ENCODE data around the gene SKOR2.

SKOR2 gene

GRCh38 chr18:47253101-47253654, 1.7 kb upstream of the SKOR2 start:
- peaks cover 0 to 3% of the 10 kb centered on the region in 2 experiments for H3K4me1 ChIP-seq (ENCODE audit: control insufficient read depth in 1 of 2, insufficient read depth in 2 of 2, low read length in 2 of 2)
- H3K4ac ChIP-seq (ENCODE audit: low read depth, low read length) = no peak overlapping the region
- no peak overlapping the region for H2BK5ac ChIP-seq (ENCODE audit: low read depth, low read length, poor library complexity)
- no peak overlapping the region for H3K9ac ChIP-seq (ENCODE audit: low read length)
- no peak overlapping the region for H3K14ac ChIP-seq (ENCODE audit: low read length)
- H3K27me3 ChIP-seq (ENCODE audit: insufficient read depth, low read length) = peaks cover 68% of the 10 kb centered on the region
- no peak overlapping the region for H3K18ac ChIP-seq (ENCODE audit: low read length)
- H4K8ac ChIP-seq (ENCODE audit: low read depth, low read length) = no peak overlapping the region
- no peak overlapping the region for H2AFZ ChIP-seq (ENCODE audit: insufficient read depth, low read length, poor library complexity)
- H2BK120ac ChIP-seq (ENCODE audit: insufficient read depth, low read length, poor library complexity) = no peak overlapping the region
- WGBS (ENCODE audit: extremely low coverage, insufficient coverage, insufficient read length) = no CpG with 5 or more reads among the region's 11 CpGs
- H3K27ac ChIP-seq (ENCODE audit: low read depth, low read length) = no peak overlapping the region
- H4K12ac ChIP-seq (ENCODE audit: low read depth, low read length) = no peak overlapping the region
- no peak overlapping the region for H3K23ac ChIP-seq (ENCODE audit: low read length)
- no peak overlapping the region for H3K4me2 ChIP-seq (ENCODE audit: low read length)
- no peaks in the 10 kb centered on the region for H3K79me2 ChIP-seq (ENCODE audit: control insufficient read depth, insufficient read depth, low read length, poor library complexity)
- H3K79me1 ChIP-seq (ENCODE audit: low read length) = no peaks in the 10 kb centered on the region
- H2BK12ac ChIP-seq (ENCODE audit: low read length) = no peak overlapping the region
- no peaks in the 10 kb centered on the region for H3K36me3 ChIP-seq (ENCODE audit: control insufficient read depth in 1 of 2, insufficient read depth in 2 of 2, low read length in 2 of 2)
- H2AK5ac ChIP-seq (ENCODE audit: low read length) = no peak overlapping the region
- H3K4me3 ChIP-seq (ENCODE audit: low read depth, low read length) = no peak overlapping the region
- H3K9me3 ChIP-seq (ENCODE audit: insufficient read depth, low read depth, low read length) = peaks cover 12% of the 10 kb centered on the region
- no peak for DNase-seq
- H4K91ac ChIP-seq (ENCODE audit: low read depth, low read length) = no peak overlapping the region

GRCh38 chr18:47250391-47251046, 941 bp downstream of the SKOR2 start:
- no peaks in the 10 kb centered on the region for H3K79me1 ChIP-seq (ENCODE audit: low read length)
- no peak overlapping the region for H3K14ac ChIP-seq (ENCODE audit: low read length)
- H3K4me2 ChIP-seq (ENCODE audit: low read length) = no peak overlapping the region
- H3K18ac ChIP-seq (ENCODE audit: low read length) = no peak overlapping the region
- peaks cover 88% of the 10 kb centered on the region for H3K27me3 ChIP-seq (ENCODE audit: insufficient read depth, low read length)
- no CpG with 5 or more reads among the region's 26 CpGs for WGBS (ENCODE audit: extremely low coverage, insufficient coverage, insufficient read length)
- no peak overlapping the region for H4K8ac ChIP-seq (ENCODE audit: low read depth, low read length)
- DNase-seq = no peak
- H3K36me3 ChIP-seq (ENCODE audit: control insufficient read depth in 1 of 2, insufficient read depth in 2 of 2, low read length in 2 of 2) = no peaks in the 10 kb centered on the region
- H3K27ac ChIP-seq (ENCODE audit: low read depth, low read length) = no peak overlapping the region
- no peak overlapping the region for H2BK5ac ChIP-seq (ENCODE audit: low read depth, low read length, poor library complexity)
- H3K4me1 ChIP-seq (ENCODE audit: control insufficient read depth in 1 of 2, insufficient read depth in 2 of 2, low read length in 2 of 2) = peaks cover 4 to 10% of the 10 kb centered on the region in 2 experiments
- no peak overlapping the region for H3K4me3 ChIP-seq (ENCODE audit: low read depth, low read length)
- H3K9me3 ChIP-seq (ENCODE audit: insufficient read depth, low read depth, low read length) = peaks cover 12% of the 10 kb centered on the region
- H3K9ac ChIP-seq (ENCODE audit: low read length) = no peak overlapping the region
- H3K79me2 ChIP-seq (ENCODE audit: control insufficient read depth, insufficient read depth, low read length, poor library complexity) = no peaks in the 10 kb centered on the region
- H2AK5ac ChIP-seq (ENCODE audit: low read length) = no peak overlapping the region
- no peak overlapping the region for H3K4ac ChIP-seq (ENCODE audit: low read depth, low read length)
- no peak overlapping the region for H3K23ac ChIP-seq (ENCODE audit: low read length)
- H2BK12ac ChIP-seq (ENCODE audit: low read length) = no peak overlapping the region
- no peak overlapping the region for H2BK120ac ChIP-seq (ENCODE audit: insufficient read depth, low read length, poor library complexity)
- H2AFZ ChIP-seq (ENCODE audit: insufficient read depth, low read length, poor library complexity) = no peak overlapping the region
- no peak overlapping the region for H4K12ac ChIP-seq (ENCODE audit: low read depth, low read length)
- H4K91ac ChIP-seq (ENCODE audit: low read depth, low read length) = no peak overlapping the region

- H3K4me1 ChIP-seq (ENCODE audit: control insufficient read depth in 1 of 2, insufficient read depth in 2 of 2, low read length in 2 of 2) = peaks cover 4 to 10% of the 10 kb centered on the region in 2 experiments
- H4K12ac ChIP-seq (ENCODE audit: low read depth, low read length) = no peak overlapping the region
- no peak overlapping the region for H2BK120ac ChIP-seq (ENCODE audit: insufficient read depth, low read length, poor library complexity)
- H3K27me3 ChIP-seq (ENCODE audit: insufficient read depth, low read length) = peaks cover 82% of the 10 kb centered on the region
- H3K18ac ChIP-seq (ENCODE audit: low read length) = no peak overlapping the region
- no peak overlapping the region for H3K27ac ChIP-seq (ENCODE audit: low read depth, low read length)
- no peaks in the 10 kb centered on the region for H3K79me1 ChIP-seq (ENCODE audit: low read length)
- H3K9ac ChIP-seq (ENCODE audit: low read length) = no peak overlapping the region
- no CpG with 5 or more reads among the region's 7 CpGs for WGBS (ENCODE audit: extremely low coverage, insufficient coverage, insufficient read length)
- H3K4me3 ChIP-seq (ENCODE audit: low read depth, low read length) = no peak overlapping the region
- no peak overlapping the region for H3K4ac ChIP-seq (ENCODE audit: low read depth, low read length)
- H4K8ac ChIP-seq (ENCODE audit: low read depth, low read length) = no peak overlapping the region
- no peak overlapping the region for H2AK5ac ChIP-seq (ENCODE audit: low read length)
- H2AFZ ChIP-seq (ENCODE audit: insufficient read depth, low read length, poor library complexity) = no peak overlapping the region
- no peak overlapping the region for H4K91ac ChIP-seq (ENCODE audit: low read depth, low read length)
- H3K9me3 ChIP-seq (ENCODE audit: insufficient read depth, low read depth, low read length) = peaks cover 12% of the 10 kb centered on the region
- no peaks in the 10 kb centered on the region for H3K36me3 ChIP-seq (ENCODE audit: control insufficient read depth in 1 of 2, insufficient read depth in 2 of 2, low read length in 2 of 2)
- no peak overlapping the region for H3K4me2 ChIP-seq (ENCODE audit: low read length)
- no peak overlapping the region for H3K23ac ChIP-seq (ENCODE audit: low read length)
- no peak overlapping the region for H3K14ac ChIP-seq (ENCODE audit: low read length)
- H3K79me2 ChIP-seq (ENCODE audit: control insufficient read depth, insufficient read depth, low read length, poor library complexity) = no peaks in the 10 kb centered on the region
- H2BK5ac ChIP-seq (ENCODE audit: low read depth, low read length, poor library complexity) = no peak overlapping the region
- DNase-seq = no peak
- no peak overlapping the region for H2BK12ac ChIP-seq (ENCODE audit: low read length)
Measured at GRCh38 chr18:47249314-47249981, 2.0 kb downstream of the SKOR2 start.

- Histone ChIP-seq H2BK5ac (ENCODE audit: low read depth, low read length, poor library complexity) (no peak overlapping the region), H3K18ac (ENCODE audit: low read length) (no peak overlapping the region), H4K91ac (ENCODE audit: low read depth, low read length) (no peak overlapping the region), H3K4me1 (ENCODE audit: control insufficient read depth in 1 of 2, insufficient read depth in 2 of 2, low read length in 2 of 2) (peaks cover 4 to 10% of the 10 kb centered on the region in 2 experiments), H4K8ac (ENCODE audit: low read depth, low read length) (no peak overlapping the region), H3K4me2 (ENCODE audit: low read length) (no peak overlapping the region), H2AK5ac (ENCODE audit: low read length) (no peak overlapping the region), H3K36me3 (ENCODE audit: control insufficient read depth in 1 of 2, insufficient read depth in 2 of 2, low read length in 2 of 2) (no peaks in the 10 kb centered on the region), H3K4me3 (ENCODE audit: low read depth, low read length) (peak overlapping the region; percentile 16), H2BK120ac (ENCODE audit: insufficient read depth, low read length, poor library complexity) (no peak overlapping the region), H3K9ac (ENCODE audit: low read length) (no peak overlapping the region), H3K14ac (ENCODE audit: low read length) (no peak overlapping the region), H3K4ac (ENCODE audit: low read depth, low read length) (no peak overlapping the region), H3K79me2 (ENCODE audit: control insufficient read depth, insufficient read depth, low read length, poor library complexity) (no peaks in the 10 kb centered on the region), H3K79me1 (ENCODE audit: low read length) (no peaks in the 10 kb centered on the region), H2BK12ac (ENCODE audit: low read length) (no peak overlapping the region), H3K27me3 (ENCODE audit: insufficient read depth, low read length) (peaks cover 76% of the 10 kb centered on the region), H3K27ac (ENCODE audit: low read depth, low read length) (no peak overlapping the region), H3K9me3 (ENCODE audit: insufficient read depth, low read depth, low read length) (peaks cover 12% of the 10 kb centered on the region), H2AFZ (ENCODE audit: insufficient read depth, low read length, poor library complexity) (no peak overlapping the region), H4K12ac (ENCODE audit: low read depth, low read length) (no peak overlapping the region), H3K23ac (ENCODE audit: low read length) (peak overlapping the region; percentile 6)
- no peak for DNase-seq
- WGBS (ENCODE audit: extremely low coverage, insufficient coverage, insufficient read length) = no CpG with 5 or more reads among the region's 62 CpGs
Measured at GRCh38 chr18:47248604-47249313, 2.7 kb downstream of the SKOR2 start.

Data from trophoblast cell (in vitro differentiated cells and primary cell).